WTC11 (cell line): ENCODE measurements around the gene TSC1. TPM values are rescaled to one million over a fixed set of nuclear protein-coding genes. Genes with fewer than 3 reads are reported as not detected.

ENCODE experiments used
- ATAC-seq: fragments of 200-7000 bp; cut with Tn5 transposase; 2 replicates; pipeline ENCODE4 v1.10.0; 2021; ENCODE audit warnings: mild to moderate bottlenecking, moderate library complexity
- CTCF ChIA-PET: fragments of 300-600 bp; sonication (Branson Sonifier 250); formaldehyde crosslinking; loops from one replicate; lab custom pipeline; 2021; ENCODE audit warnings: antibody characterized with exemption; lab: Charles Lee
- POLR2A ChIA-PET: fragments of 350-600 bp; sonication (Branson Sonifier 250); formaldehyde crosslinking; loops from one replicate; lab custom pipeline; 2021; ENCODE audit warnings: antibody characterized with exemption; lab: Charles Lee
- DNase-seq: peaks from one replicate; pipeline ENCODE4 v3.0.0; 2021; ENCODE audit warnings: low spot score
- H3K27ac Mint-ChIP-seq: 2 replicates; pipeline ENCODE4 v1.8.0; 2021; ENCODE audit warnings: mixed read lengths
- H3K27me3 Mint-ChIP-seq: 2 replicates; pipeline ENCODE4 v1.8.0; 2021; ENCODE audit warnings: low read depth, mild to moderate bottlenecking, moderate library complexity, mixed read lengths
- H3K36me3 Mint-ChIP-seq: 2 replicates; pipeline ENCODE4 v1.8.0; 2021; ENCODE audit warnings: mixed read lengths
- H3K4me1 Mint-ChIP-seq: 2 replicates; pipeline ENCODE4 v1.8.0; 2022; ENCODE audit warnings: mixed read lengths
- H3K4me3 Mint-ChIP-seq: 2 replicates; pipeline ENCODE4 v1.8.0; 2021; ENCODE audit warnings: mild to moderate bottlenecking, moderate library complexity, mixed read lengths
- H3K9me3 Mint-ChIP-seq: 2 replicates; pipeline ENCODE4 v1.8.0; 2021; ENCODE audit warnings: mixed read lengths
- ARID4B ChIP-seq: sonication (generic); formaldehyde crosslinking; IDR thresholded peaks from 2 replicates; pipeline ENCODE4 v1.8.0; 2023; ENCODE audit warnings: missing genetic modification reagents, mild to moderate bottlenecking, borderline replicate concordance
- E2F4 ChIP-seq: sonication (generic); formaldehyde crosslinking; IDR thresholded peaks from 2 replicates; pipeline ENCODE4 v1.8.1; 2022; ENCODE audit warnings: low read depth, mild to moderate bottlenecking, moderate library complexity, missing genetic modification reagents, borderline replicate concordance
- FOXJ3 ChIP-seq: sonication (generic); formaldehyde crosslinking; IDR thresholded peaks from 2 replicates; pipeline ENCODE4 v1.9.0; 2021; ENCODE audit warnings: missing genetic modification reagents, mild to moderate bottlenecking, borderline replicate concordance
- GRHL2 ChIP-seq: fragments of 250-450 bp; sonication (Bioruptor Pico); IDR thresholded peaks from 2 replicates; pipeline ENCODE4 v1.8.0; 2022; ENCODE audit warnings: mild to moderate bottlenecking, moderate library complexity; ENCODE audit not compliant: insufficient replicate concordance, severe bottlenecking
- IRF1 ChIP-seq: sonication (generic); formaldehyde crosslinking; IDR thresholded peaks from 2 replicates; pipeline ENCODE4 v1.8.0; 2023; ENCODE audit warnings: missing genetic modification reagents
- NFE2L1 ChIP-seq: sonication (generic); formaldehyde crosslinking; IDR thresholded peaks from 2 replicates; pipeline ENCODE4 v1.8.1; 2023; ENCODE audit warnings: missing genetic modification reagents
- NFYB ChIP-seq: sonication (generic); formaldehyde crosslinking; conservative IDR thresholded peaks from 2 replicates; pipeline ENCODE4 v1.8.0; 2022; ENCODE audit warnings: low read depth, missing genetic modification reagents
- ZNF317 ChIP-seq: sonication (generic); formaldehyde crosslinking; IDR thresholded peaks from 2 replicates; pipeline ENCODE4 v1.8.1; 2023; ENCODE audit warnings: low read depth, mild to moderate bottlenecking, moderate library complexity, missing genetic modification reagents, borderline replicate concordance
- total RNA-seq: library from RNA; stranded (reverse); gene quantifications from 3 replicates; pipeline ENCODE4 v1.2.3, GENCODE V29; 2021
- TF ChIP-seq, protein P1 (sequence below): sonication (generic); formaldehyde crosslinking; IDR thresholded peaks from 2 replicates; pipeline ENCODE4 v1.8.0; 2022; ENCODE audit warnings: missing genetic modification reagents
- TF ChIP-seq, protein P2 (sequence below): sonication (generic); formaldehyde crosslinking; IDR thresholded peaks from 2 replicates; pipeline ENCODE4 v1.8.0; 2022; ENCODE audit warnings: mild to moderate bottlenecking, missing genetic modification reagents
- TF ChIP-seq, protein P3 (sequence below): fragments of 200-600 bp; IDR thresholded peaks from 2 replicates; pipeline ENCODE4 v1.8.0; 2022; ENCODE audit warnings: antibody characterized with exemption

TSC1 gene
- total RNA-seq, 1 experiment from 2014 or later = 52.9 TPM

- TF ChIP-seq FOXJ3 (CRISPR knock-in tag) = no peak
- TF ChIP-seq, protein P1, sequence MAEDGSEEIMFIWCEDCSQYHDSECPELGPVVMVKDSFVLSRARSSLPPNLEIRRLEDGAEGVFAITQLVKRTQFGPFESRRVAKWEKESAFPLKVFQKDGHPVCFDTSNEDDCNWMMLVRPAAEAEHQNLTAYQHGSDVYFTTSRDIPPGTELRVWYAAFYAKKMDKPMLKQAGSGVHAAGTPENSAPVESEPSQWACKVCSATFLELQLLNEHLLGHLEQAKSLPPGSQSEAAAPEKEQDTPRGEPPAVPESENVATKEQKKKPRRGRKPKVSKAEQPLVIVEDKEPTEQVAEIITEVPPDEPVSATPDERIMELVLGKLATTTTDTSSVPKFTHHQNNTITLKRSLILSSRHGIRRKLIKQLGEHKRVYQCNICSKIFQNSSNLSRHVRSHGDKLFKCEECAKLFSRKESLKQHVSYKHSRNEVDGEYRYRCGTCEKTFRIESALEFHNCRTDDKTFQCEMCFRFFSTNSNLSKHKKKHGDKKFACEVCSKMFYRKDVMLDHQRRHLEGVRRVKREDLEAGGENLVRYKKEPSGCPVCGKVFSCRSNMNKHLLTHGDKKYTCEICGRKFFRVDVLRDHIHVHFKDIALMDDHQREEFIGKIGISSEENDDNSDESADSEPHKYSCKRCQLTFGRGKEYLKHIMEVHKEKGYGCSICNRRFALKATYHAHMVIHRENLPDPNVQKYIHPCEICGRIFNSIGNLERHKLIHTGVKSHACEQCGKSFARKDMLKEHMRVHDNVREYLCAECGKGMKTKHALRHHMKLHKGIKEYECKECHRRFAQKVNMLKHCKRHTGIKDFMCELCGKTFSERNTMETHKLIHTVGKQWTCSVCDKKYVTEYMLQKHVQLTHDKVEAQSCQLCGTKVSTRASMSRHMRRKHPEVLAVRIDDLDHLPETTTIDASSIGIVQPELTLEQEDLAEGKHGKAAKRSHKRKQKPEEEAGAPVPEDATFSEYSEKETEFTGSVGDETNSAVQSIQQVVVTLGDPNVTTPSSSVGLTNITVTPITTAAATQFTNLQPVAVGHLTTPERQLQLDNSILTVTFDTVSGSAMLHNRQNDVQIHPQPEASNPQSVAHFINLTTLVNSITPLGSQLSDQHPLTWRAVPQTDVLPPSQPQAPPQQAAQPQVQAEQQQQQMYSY (CRISPR knock-in tag) = no peak
- 0 out of 2 replicates have a peak, but pooled peaks have one; percentile 58 for TF ChIP-seq IRF1 (CRISPR knock-in tag)
- TF ChIP-seq, protein P2, sequence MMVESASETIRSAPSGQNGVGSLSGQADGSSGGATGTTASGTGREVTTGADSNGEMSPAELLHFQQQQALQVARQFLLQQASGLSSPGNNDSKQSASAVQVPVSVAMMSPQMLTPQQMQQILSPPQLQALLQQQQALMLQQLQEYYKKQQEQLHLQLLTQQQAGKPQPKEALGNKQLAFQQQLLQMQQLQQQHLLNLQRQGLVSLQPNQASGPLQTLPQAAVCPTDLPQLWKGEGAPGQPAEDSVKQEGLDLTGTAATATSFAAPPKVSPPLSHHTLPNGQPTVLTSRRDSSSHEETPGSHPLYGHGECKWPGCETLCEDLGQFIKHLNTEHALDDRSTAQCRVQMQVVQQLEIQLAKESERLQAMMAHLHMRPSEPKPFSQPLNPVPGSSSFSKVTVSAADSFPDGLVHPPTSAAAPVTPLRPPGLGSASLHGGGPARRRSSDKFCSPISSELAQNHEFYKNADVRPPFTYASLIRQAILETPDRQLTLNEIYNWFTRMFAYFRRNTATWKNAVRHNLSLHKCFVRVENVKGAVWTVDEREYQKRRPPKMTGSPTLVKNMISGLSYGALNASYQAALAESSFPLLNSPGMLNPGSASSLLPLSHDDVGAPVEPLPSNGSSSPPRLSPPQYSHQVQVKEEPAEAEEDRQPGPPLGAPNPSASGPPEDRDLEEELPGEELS (CRISPR knock-in tag) = peak; percentile 76; the same call in 1 of the 2 replicates
- peak; percentile 6; the same call in 1 of the 2 replicates for TF ChIP-seq E2F4 (CRISPR knock-in tag)
Measured at GRCh38 chr9:132944294-132945185, at the start of gene TSC1 (continued).

- peaks cover 37% of the 10 kb centered on the region for H3K4me1 Mint-ChIP-seq
- ATAC-seq (no peak), DNase-seq (no peak)
- no peak overlapping the region for H3K4me3 Mint-ChIP-seq
- H3K27ac Mint-ChIP-seq = no peak overlapping the region
- H3K9me3 Mint-ChIP-seq = peaks cover 5% of the 10 kb centered on the region
- ChIA-PET CTCF (interaction anchor here (1.7 to 3.8 kb wide), 4 partner anchors 10 to 31 kb away, joined by 5 to 25 read pairs (median 8); partner anchors contain the start of gene GFI1B), POLR2A (interaction anchor here (0.5 kb wide), 1 partner anchor 46 kb away, joined by 3 read pairs; no protein-coding TSS in a partner anchor)
- peaks cover 3% of the 10 kb centered on the region; the same call in 1 of the 2 replicates for H3K27me3 Mint-ChIP-seq
- H3K36me3 Mint-ChIP-seq = no peaks in the 10 kb centered on the region
- no peak for TF ChIP-seq ZNF317 (CRISPR knock-in tag)
- no peak for TF ChIP-seq GRHL2 (CRISPR knock-in tag)
- TF ChIP-seq, protein P2 (CRISPR knock-in tag) = no peak
- TF ChIP-seq NFYB (CRISPR knock-in tag) = no peak
- TF ChIP-seq NFE2L1 (CRISPR knock-in tag) = no peak
- TF ChIP-seq, protein P3, sequence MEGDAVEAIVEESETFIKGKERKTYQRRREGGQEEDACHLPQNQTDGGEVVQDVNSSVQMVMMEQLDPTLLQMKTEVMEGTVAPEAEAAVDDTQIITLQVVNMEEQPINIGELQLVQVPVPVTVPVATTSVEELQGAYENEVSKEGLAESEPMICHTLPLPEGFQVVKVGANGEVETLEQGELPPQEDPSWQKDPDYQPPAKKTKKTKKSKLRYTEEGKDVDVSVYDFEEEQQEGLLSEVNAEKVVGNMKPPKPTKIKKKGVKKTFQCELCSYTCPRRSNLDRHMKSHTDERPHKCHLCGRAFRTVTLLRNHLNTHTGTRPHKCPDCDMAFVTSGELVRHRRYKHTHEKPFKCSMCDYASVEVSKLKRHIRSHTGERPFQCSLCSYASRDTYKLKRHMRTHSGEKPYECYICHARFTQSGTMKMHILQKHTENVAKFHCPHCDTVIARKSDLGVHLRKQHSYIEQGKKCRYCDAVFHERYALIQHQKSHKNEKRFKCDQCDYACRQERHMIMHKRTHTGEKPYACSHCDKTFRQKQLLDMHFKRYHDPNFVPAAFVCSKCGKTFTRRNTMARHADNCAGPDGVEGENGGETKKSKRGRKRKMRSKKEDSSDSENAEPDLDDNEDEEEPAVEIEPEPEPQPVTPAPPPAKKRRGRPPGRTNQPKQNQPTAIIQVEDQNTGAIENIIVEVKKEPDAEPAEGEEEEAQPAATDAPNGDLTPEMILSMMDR = no peak
- TF ChIP-seq, protein P1 (CRISPR knock-in tag) = no peak
- no peak for TF ChIP-seq ARID4B (CRISPR knock-in tag)
Measured at GRCh38 chr9:132993511-132993939, 49.1 kb upstream of the TSC1 start.
